ENCODE data around the gene GPN1. TPM values are rescaled to one million over a fixed set of nuclear protein-coding genes. Genes with fewer than 3 reads are reported as not detected.
"Not testable (repeated sequence)": the region's sequence is repeated elsewhere in the genome, so short reads cannot be mapped to it uniquely, and the experiment has no call there.

Gene GPN1
- total RNA-seq, 4 donors from 2014 or later, result 12.3 to 27.7 (median 19.7) TPM

DNA sequence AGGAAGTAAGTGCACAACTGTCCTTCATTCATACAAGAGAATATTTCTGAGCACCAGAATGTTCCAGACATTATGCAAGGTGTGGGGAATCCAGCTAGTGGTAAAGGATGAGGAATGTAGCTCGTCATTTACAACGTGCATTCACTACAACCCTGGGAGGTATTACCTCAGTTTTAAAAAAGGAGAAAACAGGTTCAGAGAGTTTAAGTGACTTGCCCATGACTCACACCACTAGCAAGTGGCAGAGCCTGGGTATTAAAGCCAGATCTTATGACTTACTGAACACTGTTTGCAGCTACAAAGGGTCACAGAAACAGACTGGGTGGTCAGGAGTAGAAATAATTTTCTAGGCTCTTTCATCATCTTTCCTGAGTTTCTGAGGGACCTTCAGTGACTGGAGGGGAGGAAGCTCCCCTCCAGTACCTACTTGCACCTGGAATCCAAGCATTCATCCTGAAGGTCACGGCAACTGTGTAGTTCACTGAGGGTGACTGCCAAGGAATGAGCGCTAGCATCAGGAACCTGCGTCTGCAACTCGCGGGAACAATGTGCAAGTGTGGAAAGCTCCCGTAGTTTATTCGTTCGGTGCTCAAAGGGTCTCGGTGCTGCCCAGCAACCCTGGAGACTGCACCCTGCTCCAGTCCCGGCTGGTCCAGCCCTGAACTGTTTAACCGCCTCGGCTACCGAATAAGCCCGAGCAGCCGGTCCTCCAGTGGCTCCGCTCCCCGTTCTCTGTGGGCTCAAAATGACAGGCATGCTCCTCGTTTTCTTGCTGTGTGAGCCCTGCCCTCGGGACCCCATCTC is 685 bp upstream of the GPN1 start:
- H3K4me1 ChIP-seq, result peaks cover 0 to 17% (median 5%) of the 10 kb centered on the region in 4 donors
- peaks cover 0 to 11% (median 0%) of the 10 kb centered on the region in 3 donors for H3K36me3 ChIP-seq
- TF ChIP-seq CTCF (IDR thresholded peaks at IDR 0.05) (peak in 1 of 6 experiments; percentile 2), POLR2A (IDR thresholded peaks at IDR 0.05) (no peak)
- H3K27ac ChIP-seq, result peak overlapping the region; percentile 52 to 79 (median 61)
- no peaks in the 10 kb centered on the region for H3K27me3 ChIP-seq
- no peaks in the 10 kb centered on the region for H3K9me3 ChIP-seq
- H3K4me3 ChIP-seq, result peak overlapping the region; percentile 58 to 80 (median 72)
- DNase-seq, result no peak

GRCh38 chr2:27630257-27630656 is 1.4 kb downstream of the GPN1 start:
- not testable (repeated sequence) for H3K27me3 ChIP-seq, H3K4me3 ChIP-seq, H3K9me3 ChIP-seq, H3K27ac ChIP-seq, DNase-seq
- H3K4me1 ChIP-seq, result peaks cover 0 to 17% (median 5%) of the 10 kb centered on the region in 4 donors
- H3K36me3 ChIP-seq, result peaks cover 0 to 30% (median 0%) of the 10 kb centered on the region in 3 donors

GRCh38 chr2:27634291-27634690 is 5.4 kb downstream of the GPN1 start:
- H3K9me3 ChIP-seq, result no peaks in the 10 kb centered on the region
- H3K27ac ChIP-seq, result no peak overlapping the region
- H3K4me1 ChIP-seq, result peaks cover 0 to 10% (median 0%) of the 10 kb centered on the region in 4 donors
- peaks cover 0 to 66% (median 0%) of the 10 kb centered on the region in 3 donors for H3K36me3 ChIP-seq
- DNase-seq, result no peak
- TF ChIP-seq CTCF (IDR thresholded peaks at IDR 0.05), result no peak
- no peak for TF ChIP-seq POLR2A (IDR thresholded peaks at IDR 0.05)
- H3K27me3 ChIP-seq, result no peaks in the 10 kb centered on the region
- H3K4me3 ChIP-seq, result no peak overlapping the region

DNA sequence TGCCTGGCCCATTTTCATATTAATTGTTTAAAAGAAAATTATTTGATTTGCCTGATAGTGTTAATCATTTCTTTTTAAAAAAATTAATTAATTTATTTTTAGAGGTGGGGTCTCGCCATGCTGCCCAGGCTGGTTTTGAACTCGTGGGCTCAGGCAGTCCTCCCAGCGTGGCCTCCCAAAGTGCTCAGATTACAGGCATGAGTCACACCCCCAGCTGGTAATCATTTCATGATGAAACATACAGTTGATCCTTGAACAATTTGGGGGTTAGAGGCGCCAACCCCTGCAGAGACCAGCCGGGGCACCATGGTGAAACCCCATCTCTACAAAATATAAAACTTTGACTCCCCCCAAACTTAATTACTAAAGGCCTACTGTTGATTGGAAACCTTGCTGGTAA is 7.9 kb downstream of the GPN1 start:
- Histone ChIP-seq H3K4me1 (no peaks in the 10 kb centered on the region), H3K27ac (no peak overlapping the region), H3K27me3 (no peaks in the 10 kb centered on the region), H3K9me3 (no peaks in the 10 kb centered on the region), H3K4me3 (no peak overlapping the region), H3K36me3 (peaks cover 0 to 89% (median 0%) of the 10 kb centered on the region in 3 donors)
- no peak for DNase-seq
- no peak for TF ChIP-seq CTCF (IDR thresholded peaks at IDR 0.05)
- no peak for TF ChIP-seq POLR2A (IDR thresholded peaks at IDR 0.05)

DNA sequence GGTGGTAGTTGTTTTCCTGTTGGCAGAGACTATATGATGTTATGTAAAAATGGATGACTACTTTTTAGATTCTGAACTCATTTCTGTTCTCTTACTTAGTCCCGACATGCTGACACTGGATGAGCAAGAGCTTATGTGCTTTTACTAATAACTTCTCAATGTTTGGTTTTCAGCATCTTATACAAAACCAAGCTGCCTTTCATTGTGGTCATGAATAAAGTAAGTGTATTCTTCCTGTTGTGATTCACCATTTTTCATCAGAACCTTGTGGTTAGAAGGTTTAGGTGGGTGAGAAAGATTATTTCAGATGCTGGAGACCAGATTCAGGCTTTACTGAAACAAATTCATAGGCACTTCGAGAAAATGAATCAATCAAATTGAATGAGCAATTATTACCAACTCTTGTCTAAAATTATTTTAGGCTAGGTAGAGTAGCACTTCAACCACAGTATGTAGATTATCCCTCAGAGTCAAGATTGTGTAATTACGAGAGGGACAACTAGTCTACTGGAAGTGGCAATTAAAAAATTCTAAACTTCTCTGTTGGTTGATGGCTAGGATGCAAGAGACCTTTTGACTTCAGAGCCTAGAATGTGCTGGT is 9.3 kb downstream of the GPN1 start:
- peaks cover 0 to 90% (median 0%) of the 10 kb centered on the region in 3 donors for H3K36me3 ChIP-seq

More for the DNA sequence above, 9.3 kb downstream of the GPN1 start:
- no peaks in the 10 kb centered on the region for H3K9me3 ChIP-seq
- TF ChIP-seq CTCF (IDR thresholded peaks at IDR 0.05) (no peak), POLR2A (IDR thresholded peaks at IDR 0.05) (no peak)
- H3K27me3 ChIP-seq, result no peaks in the 10 kb centered on the region
- DNase-seq, result no peak
- no peaks in the 10 kb centered on the region for H3K4me1 ChIP-seq
- no peak overlapping the region for H3K4me3 ChIP-seq
- H3K27ac ChIP-seq, result no peak overlapping the region

All from Peyer's patch (tissue), 4 donors.